ENCODE measurements around the gene MYL11. TPM values are rescaled to one million over a fixed set of nuclear protein-coding genes. Genes with fewer than 3 reads are reported as not detected.

The MYL11 gene
- total RNA-seq, 1 experiment from 2014 or later = not detected

DNA sequence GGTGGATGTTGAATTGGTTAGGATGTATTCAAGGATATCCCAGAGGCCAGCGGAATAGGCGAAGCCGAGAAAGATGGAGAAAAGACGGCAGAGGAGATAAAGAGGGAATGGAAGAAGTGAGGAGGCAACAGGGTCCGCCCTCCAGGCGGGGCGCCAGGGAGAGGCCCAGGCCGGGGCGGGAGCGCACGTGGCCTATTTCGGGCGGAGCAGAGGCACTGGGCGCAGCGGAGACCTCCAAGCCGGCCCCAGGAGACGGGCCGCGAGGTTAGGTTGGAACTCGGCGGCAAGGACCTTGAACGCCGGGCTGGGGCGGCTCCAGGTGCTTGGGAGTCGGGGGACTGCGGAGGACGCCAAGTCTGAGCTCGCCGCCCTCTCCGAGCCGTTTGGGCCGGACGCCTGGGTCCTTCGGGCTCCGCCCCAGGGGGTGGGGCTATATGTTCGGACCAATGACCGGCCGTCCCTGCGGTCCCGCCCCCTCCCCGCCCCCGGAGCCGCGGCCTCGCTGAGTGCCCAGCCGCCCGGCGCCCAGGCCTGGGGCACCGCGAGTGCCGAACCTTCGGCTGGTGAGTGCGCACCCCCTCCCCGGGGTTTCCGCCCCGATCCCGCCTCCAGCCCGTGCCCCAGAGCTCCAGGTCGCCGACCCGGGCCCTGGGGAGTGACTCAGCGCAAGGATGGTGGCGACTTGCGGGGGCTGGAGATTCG lies 32.7 kb downstream of the MYL11 start, which contains the start of gene ZNF771:
Gene ZNF771 (plus strand): TSS at position 505 of the 702 bp plus-strand sequence. CDS start 448 bp downstream, outside the sequence.
- ChIA-PET CTCF (interaction anchor here (0.6 to 1.5 kb wide), 2 partner anchors 9 to 29 kb away, joined by 4 read pairs; no protein-coding TSS in a partner anchor), POLR2A (interaction anchor here (0.5 to 0.7 kb wide), 2 partner anchors 265 to 340 kb away, joined by 4 to 5 read pairs; no protein-coding TSS in a partner anchor)
- intact Hi-C loops (cut with micrococcal nuclease; ENCODE audit: unreplicated experiment) = no loop called here
- no peaks in the 10 kb centered on the region for H3K27me3 ChIP-seq (ENCODE audit: control insufficient read depth, insufficient read depth, low read length)
- H3K4me1 ChIP-seq (ENCODE audit: control insufficient read depth, insufficient read depth, low read length) = peaks cover 12% of the 10 kb centered on the region; the same call in 1 of the 2 replicates
- H3K4me3 ChIP-seq (ENCODE audit: low read depth in 2 of 2, low read length in 2 of 2) = peak within 1 kb of the TSS; percentile 69 to 74
- ATAC-seq (peak; percentile 95), DNase-seq (ENCODE audit: low read depth, low spot score) (no peak)
- no TSS peak for BruUV-seq (replicated peaks)
- peak; percentile 96; the same call in 1 of the 2 replicates for TF ChIP-seq SIN3A (IDR thresholded peaks at IDR 0.05; ENCODE audit: borderline replicate concordance, insufficient read depth, low read depth, low read length)
- TF ChIP-seq, protein P1, sequence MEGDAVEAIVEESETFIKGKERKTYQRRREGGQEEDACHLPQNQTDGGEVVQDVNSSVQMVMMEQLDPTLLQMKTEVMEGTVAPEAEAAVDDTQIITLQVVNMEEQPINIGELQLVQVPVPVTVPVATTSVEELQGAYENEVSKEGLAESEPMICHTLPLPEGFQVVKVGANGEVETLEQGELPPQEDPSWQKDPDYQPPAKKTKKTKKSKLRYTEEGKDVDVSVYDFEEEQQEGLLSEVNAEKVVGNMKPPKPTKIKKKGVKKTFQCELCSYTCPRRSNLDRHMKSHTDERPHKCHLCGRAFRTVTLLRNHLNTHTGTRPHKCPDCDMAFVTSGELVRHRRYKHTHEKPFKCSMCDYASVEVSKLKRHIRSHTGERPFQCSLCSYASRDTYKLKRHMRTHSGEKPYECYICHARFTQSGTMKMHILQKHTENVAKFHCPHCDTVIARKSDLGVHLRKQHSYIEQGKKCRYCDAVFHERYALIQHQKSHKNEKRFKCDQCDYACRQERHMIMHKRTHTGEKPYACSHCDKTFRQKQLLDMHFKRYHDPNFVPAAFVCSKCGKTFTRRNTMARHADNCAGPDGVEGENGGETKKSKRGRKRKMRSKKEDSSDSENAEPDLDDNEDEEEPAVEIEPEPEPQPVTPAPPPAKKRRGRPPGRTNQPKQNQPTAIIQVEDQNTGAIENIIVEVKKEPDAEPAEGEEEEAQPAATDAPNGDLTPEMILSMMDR (IDR thresholded peaks at IDR 0.05) = no peak
- TF ChIP-seq, protein P2, sequence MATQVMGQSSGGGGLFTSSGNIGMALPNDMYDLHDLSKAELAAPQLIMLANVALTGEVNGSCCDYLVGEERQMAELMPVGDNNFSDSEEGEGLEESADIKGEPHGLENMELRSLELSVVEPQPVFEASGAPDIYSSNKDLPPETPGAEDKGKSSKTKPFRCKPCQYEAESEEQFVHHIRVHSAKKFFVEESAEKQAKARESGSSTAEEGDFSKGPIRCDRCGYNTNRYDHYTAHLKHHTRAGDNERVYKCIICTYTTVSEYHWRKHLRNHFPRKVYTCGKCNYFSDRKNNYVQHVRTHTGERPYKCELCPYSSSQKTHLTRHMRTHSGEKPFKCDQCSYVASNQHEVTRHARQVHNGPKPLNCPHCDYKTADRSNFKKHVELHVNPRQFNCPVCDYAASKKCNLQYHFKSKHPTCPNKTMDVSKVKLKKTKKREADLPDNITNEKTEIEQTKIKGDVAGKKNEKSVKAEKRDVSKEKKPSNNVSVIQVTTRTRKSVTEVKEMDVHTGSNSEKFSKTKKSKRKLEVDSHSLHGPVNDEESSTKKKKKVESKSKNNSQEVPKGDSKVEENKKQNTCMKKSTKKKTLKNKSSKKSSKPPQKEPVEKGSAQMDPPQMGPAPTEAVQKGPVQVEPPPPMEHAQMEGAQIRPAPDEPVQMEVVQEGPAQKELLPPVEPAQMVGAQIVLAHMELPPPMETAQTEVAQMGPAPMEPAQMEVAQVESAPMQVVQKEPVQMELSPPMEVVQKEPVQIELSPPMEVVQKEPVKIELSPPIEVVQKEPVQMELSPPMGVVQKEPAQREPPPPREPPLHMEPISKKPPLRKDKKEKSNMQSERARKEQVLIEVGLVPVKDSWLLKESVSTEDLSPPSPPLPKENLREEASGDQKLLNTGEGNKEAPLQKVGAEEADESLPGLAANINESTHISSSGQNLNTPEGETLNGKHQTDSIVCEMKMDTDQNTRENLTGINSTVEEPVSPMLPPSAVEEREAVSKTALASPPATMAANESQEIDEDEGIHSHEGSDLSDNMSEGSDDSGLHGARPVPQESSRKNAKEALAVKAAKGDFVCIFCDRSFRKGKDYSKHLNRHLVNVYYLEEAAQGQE (IDR thresholded peaks at IDR 0.05; ENCODE audit: insufficient read depth in 1 of 2, low read depth in 2 of 2, low read length in 1 of 2) = peak in 1 of 2 experiments; percentile 30; a peak in 1 of 4 replicates
- no peak for TF ChIP-seq TCF7L2 (IDR thresholded peaks at IDR 0.05; ENCODE audit: low read depth, low read length)
- TF ChIP-seq POLR2AphosphoS5 (IDR thresholded peaks at IDR 0.05; ENCODE audit: low read depth, low read length) = peak; percentile 91
- in situ Hi-C loops (cut with HindIII; ENCODE audit: low pct_unique_long_range_greater_than_20kb, low sequenced_read_pairs) = no loop called here
- no peaks in the 10 kb centered on the region for H3K9me3 ChIP-seq (ENCODE audit: control insufficient read depth, insufficient read depth, low read depth, low read length)
- H3K36me3 ChIP-seq (ENCODE audit: control insufficient read depth, insufficient read depth, low read length) = no peaks in the 10 kb centered on the region
- peak within 1 kb of the TSS; percentile 86 for H3K27ac ChIP-seq (ENCODE audit: low read length)

DNA sequence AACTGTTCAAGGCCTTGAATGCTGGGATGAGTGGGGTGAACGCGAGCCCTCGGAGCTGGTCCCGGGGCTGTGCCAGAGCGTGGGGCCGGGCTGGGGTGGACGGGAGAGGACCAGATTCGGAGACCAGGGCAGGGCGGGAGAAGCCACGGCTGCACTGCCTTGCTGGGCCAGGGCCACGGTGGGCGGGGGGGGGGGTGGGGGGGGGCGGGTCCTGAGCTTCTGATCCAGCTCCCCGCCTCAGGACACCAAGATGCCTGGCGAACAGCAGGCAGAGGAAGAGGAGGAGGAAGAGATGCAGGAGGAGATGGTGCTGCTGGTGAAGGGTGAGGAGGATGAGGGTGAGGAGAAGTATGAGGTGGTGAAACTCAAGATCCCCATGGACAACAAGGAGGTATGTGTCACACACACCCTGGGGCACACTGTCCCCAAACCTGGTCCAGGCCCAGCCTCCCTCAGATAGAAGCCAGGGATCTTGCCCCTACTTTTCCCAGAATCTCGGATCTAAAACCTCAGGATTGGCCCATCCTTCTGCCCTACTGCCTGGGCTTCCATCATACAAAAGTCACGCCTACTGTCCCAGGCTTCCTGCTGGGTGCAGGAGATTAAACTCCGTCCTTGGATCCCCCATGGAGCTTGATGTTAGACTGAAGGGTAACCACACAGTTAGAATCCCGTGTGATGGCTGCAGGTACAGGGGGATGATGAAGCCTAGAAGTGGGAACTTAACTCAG lies 33.4 kb downstream of the MYL11 start:
- intact Hi-C loops (cut with micrococcal nuclease; ENCODE audit: unreplicated experiment) = no loop called here
- DNase-seq (ENCODE audit: low read depth, low spot score) = no peak
- ChIA-PET CTCF (interaction anchor here (1.5 kb wide), 1 partner anchor 8 kb away, joined by 4 read pairs; no protein-coding TSS in a partner anchor), POLR2A (interaction anchor here (0.7 kb wide), 1 partner anchor 341 kb away, joined by 5 read pairs; no protein-coding TSS in a partner anchor)
- H3K9me3 ChIP-seq (ENCODE audit: control insufficient read depth, insufficient read depth, low read depth, low read length) = no peaks in the 10 kb centered on the region
- in situ Hi-C loops (cut with HindIII; ENCODE audit: low pct_unique_long_range_greater_than_20kb, low sequenced_read_pairs) = no loop called here
- BruUV-seq (replicated peaks) = TSS peak; percentile 78
- no peaks in the 10 kb centered on the region for H3K27me3 ChIP-seq (ENCODE audit: control insufficient read depth, insufficient read depth, low read length)
- H3K36me3 ChIP-seq (ENCODE audit: control insufficient read depth, insufficient read depth, low read length) = no peaks in the 10 kb centered on the region
- TF ChIP-seq, protein P1 (IDR thresholded peaks at IDR 0.05) = no peak
- TF ChIP-seq, protein P2 (IDR thresholded peaks at IDR 0.05; ENCODE audit: insufficient read depth in 1 of 2, low read depth in 2 of 2, low read length in 1 of 2) = no peak
- TF ChIP-seq TCF7L2 (IDR thresholded peaks at IDR 0.05; ENCODE audit: low read depth, low read length) (no peak), POLR2AphosphoS5 (IDR thresholded peaks at IDR 0.05; ENCODE audit: low read depth, low read length) (no peak)
- H3K4me1 ChIP-seq (ENCODE audit: control insufficient read depth, insufficient read depth, low read length) = peaks cover 12% of the 10 kb centered on the region; the same call in 1 of the 2 replicates
- H3K27ac ChIP-seq (ENCODE audit: low read length) = peak overlapping the region; percentile 76
- peak; percentile 48 for ATAC-seq
- H3K4me3 ChIP-seq (ENCODE audit: low read depth in 2 of 2, low read length in 2 of 2) = peak overlapping the region; percentile 69 to 74
